ENCODE results near the gene UPK3BL1. TPM values are rescaled to one million over a fixed set of nuclear protein-coding genes. Genes with fewer than 3 reads are reported as not detected.
"Not testable (repeated sequence)": the region's sequence is repeated elsewhere in the genome, so short reads cannot be mapped to it uniquely, and the experiment has no call there.

Gene UPK3BL1
- total and polyA plus RNA-seq, 5 experiments from 2014 or later = 22.4 to 77.3 (median 32.6) TPM

DNA sequence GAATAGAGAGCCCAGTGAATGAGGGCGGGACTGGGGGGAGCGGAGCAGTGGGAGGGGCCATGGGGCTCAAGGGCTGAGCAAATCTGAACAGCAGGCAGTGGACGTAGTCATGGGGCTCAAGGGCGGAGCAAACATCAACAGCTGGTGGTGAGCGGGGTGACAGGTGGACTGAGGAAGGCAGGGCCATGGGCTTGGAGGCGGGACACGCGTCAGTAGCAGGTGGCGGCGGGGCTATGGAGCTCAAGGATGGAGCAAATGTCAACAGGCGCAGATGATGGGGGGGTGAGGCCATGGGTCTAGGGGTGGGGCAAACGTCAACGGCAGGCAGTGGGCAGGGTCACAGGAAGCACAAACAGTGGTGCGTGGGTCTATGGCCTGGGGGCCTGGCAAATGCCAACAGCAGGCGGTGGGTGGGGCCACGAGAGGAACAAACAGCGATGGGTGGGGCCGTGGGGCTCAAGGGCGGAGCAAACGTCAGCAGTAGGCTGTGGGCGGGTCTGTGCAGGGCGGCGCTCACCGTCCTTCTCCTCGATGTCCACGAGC lies 50.0 kb downstream of the UPK3BL1 start:
- H3K36me3 Mint-ChIP-seq, H3K4me3 Mint-ChIP-seq, POLR2A ChIA-PET, H3K27me3 Mint-ChIP-seq, H3K4me1 Mint-ChIP-seq, H3K27ac Mint-ChIP-seq, H3K9me3 Mint-ChIP-seq: not testable (repeated sequence)
- ATAC-seq = peak; percentile 62 to 74
- peak; percentile 15 to 80 (median 59) for DNase-seq

DNA sequence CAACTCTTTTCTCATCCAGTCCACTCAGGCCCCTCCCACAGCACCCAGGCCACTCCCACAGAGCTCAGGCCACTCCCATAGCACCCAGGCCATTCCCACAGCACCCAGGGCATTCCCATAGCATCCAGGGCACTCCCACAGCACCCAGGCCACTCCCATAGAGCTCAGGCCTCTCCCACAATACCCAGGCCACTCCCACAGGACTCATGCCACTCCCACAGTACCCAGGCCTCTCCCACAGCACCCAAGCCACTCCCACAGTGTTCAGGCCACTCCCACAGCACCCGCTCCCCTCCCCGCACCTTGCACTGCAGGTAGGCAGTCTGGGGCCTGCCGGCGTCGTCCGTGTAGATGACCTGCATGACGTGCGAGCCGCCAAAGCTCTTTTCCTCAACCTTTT lies 52.7 kb downstream of the UPK3BL1 start:
- POLR2A ChIA-PET, H3K4me1 Mint-ChIP-seq, H3K9me3 Mint-ChIP-seq, H3K27me3 Mint-ChIP-seq, H3K27ac Mint-ChIP-seq, DNase-seq, H3K36me3 Mint-ChIP-seq, H3K4me3 Mint-ChIP-seq: not testable (repeated sequence)
- peak; percentile 21 to 34 for ATAC-seq

Other genes starting within 250 kb of the UPK3BL1 start
- gene PRKRIP1, start 246.4 kb downstream of the UPK3BL1 start, total RNA-seq = 10 to 100 TPM; 47.9 TPM
- 10 to 100 TPM; 13.4 to 27.0 (median 17.7) TPM for gene PRKRIP1, start 246.4 kb downstream of the UPK3BL1 start, polyA plus RNA-seq
- gene ORAI2, start 209.2 kb downstream of the UPK3BL1 start, total RNA-seq = 10 to 100 TPM; 29.1 to 33.6 TPM
- 10 to 100 TPM; 35.9 to 54.4 (median 37.2) TPM for gene ORAI2, start 209.2 kb downstream of the UPK3BL1 start, polyA plus RNA-seq
- 10 to 100 TPM in 1 of 2 experiments, 1 to 10 TPM in 1; 9.9 to 12.9 TPM for gene ALKBH4, start 177.9 kb downstream of the UPK3BL1 start, total RNA-seq
- gene ALKBH4, start 177.9 kb downstream of the UPK3BL1 start, polyA plus RNA-seq = 10 to 100 TPM; 14.8 to 17.3 (median 16.4) TPM
- 10 to 100 TPM; 21.6 to 23.6 TPM for gene LRWD1, start 177.8 kb downstream of the UPK3BL1 start, total RNA-seq
- gene LRWD1, start 177.8 kb downstream of the UPK3BL1 start, polyA plus RNA-seq = 10 to 100 TPM in 2 of 3 donors, 1 to 10 TPM in 1; 7.2 to 14.5 (median 11.4) TPM
- gene POLR2J, start 163.9 kb downstream of the UPK3BL1 start, total RNA-seq = 10 to 100 TPM; 44.3 to 44.4 TPM
- gene POLR2J, start 163.9 kb downstream of the UPK3BL1 start, polyA plus RNA-seq = 100 to 1,000 TPM in 2 of 3 donors, 10 to 100 TPM in 1; 65.6 to 112 (median 103) TPM
- 10 to 100 TPM; 31.9 to 35.0 TPM for gene RASA4B, start 125.0 kb downstream of the UPK3BL1 start, total RNA-seq
- gene RASA4B, start 125.0 kb downstream of the UPK3BL1 start, polyA plus RNA-seq = 10 to 100 TPM in 1 of 3 donors, 1 to 10 TPM in 2; 7.8 to 15.7 (median 8.7) TPM
- 10 to 100 TPM; 53.0 to 53.6 TPM for gene UPK3BL2, start 99.1 kb downstream of the UPK3BL1 start, total RNA-seq
- 1 to 10 TPM in 2 of 3 donors, under 1 TPM in 1; 0.44 to 3.0 (median 1.1) TPM for gene UPK3BL2, start 99.1 kb downstream of the UPK3BL1 start, polyA plus RNA-seq
- gene SPDYE2, start 91.6 kb downstream of the UPK3BL1 start, total RNA-seq = 1 to 10 TPM in 1 of 2 experiments, under 1 TPM in 1; 0.41 to 1.0 TPM
- gene SPDYE2, start 91.6 kb downstream of the UPK3BL1 start, polyA plus RNA-seq = under 1 TPM; 0.22 to 0.58 (median 0.37) TPM
- gene POLR2J3, start 70.2 kb downstream of the UPK3BL1 start, total RNA-seq = 100 to 1,000 TPM; 104 to 119 TPM
- gene POLR2J3, start 70.2 kb downstream of the UPK3BL1 start, polyA plus RNA-seq = 10 to 100 TPM; 27.7 to 48.4 (median 34.6) TPM
- gene RASA4, start 26.0 kb downstream of the UPK3BL1 start, total RNA-seq = 10 to 100 TPM; 60.9 to 65.1 TPM
- gene RASA4, start 26.0 kb downstream of the UPK3BL1 start, polyA plus RNA-seq = 10 to 100 TPM; 14.2 to 32.6 (median 23.4) TPM
- gene SPDYE2B, start 7.5 kb upstream of the UPK3BL1 start, total RNA-seq = not detected
- under 1 TPM in 1 of 3 donors, not detected in 2; 0.22 TPM for gene SPDYE2B, start 7.5 kb upstream of the UPK3BL1 start, polyA plus RNA-seq
- gene POLR2J2, start 28.9 kb upstream of the UPK3BL1 start, total RNA-seq = 10 to 100 TPM; 32.3 to 39.5 TPM
- gene POLR2J2, start 28.9 kb upstream of the UPK3BL1 start, polyA plus RNA-seq = 1 to 10 TPM; 3.0 to 3.7 (median 3.3) TPM
- 10 to 100 TPM in 1 of 2 experiments, 1 to 10 TPM in 1; 9.1 to 11.6 TPM for gene FAM185A, start 106.2 kb upstream of the UPK3BL1 start, total RNA-seq
- 1 to 10 TPM; 6.2 to 7.1 (median 6.3) TPM for gene FAM185A, start 106.2 kb upstream of the UPK3BL1 start, polyA plus RNA-seq